Panc1 (cell line): ENCODE measurements around the gene REN. TPM values are rescaled to one million over a fixed set of nuclear protein-coding genes. Genes with fewer than 3 reads are reported as not detected.

Experiments
- ATAC-seq: fragments of 200-7000 bp; cut with Tn5 transposase; 2 replicates; pipeline ENCODE4 v1.9.1; 2020; ENCODE audit warnings: mild to moderate bottlenecking, moderate library complexity
- BruUV-seq: library from RNA; stranded (reverse); fragments of 400-500 nt; replicated peaks from 2 replicates; lab custom pipeline; 2021; lab: Mats Ljungman, UMichigan
- CTCF ChIA-PET: fragments of 300-600 bp; sonication (Branson Sonifier 250); formaldehyde crosslinking; loops from one replicate; lab custom pipeline; 2022; ENCODE audit warnings: antibody characterized with exemption; lab: Charles Lee
- POLR2A ChIA-PET: fragments of 300-600 bp; sonication (Branson Sonifier 250); formaldehyde crosslinking; loops from one replicate; lab custom pipeline; 2022; ENCODE audit warnings: antibody characterized with exemption; lab: Charles Lee
- DNase-seq: peaks from one replicate; pipeline ENCODE4 v3.0.0-alpha.2; 2010; ENCODE audit warnings: low read depth, low spot score
- H3K27ac ChIP-seq: 2 replicates; pipeline ENCODE4 v1.5.1; 2011; ENCODE audit warnings: mild to moderate bottlenecking, low read length, inconsistent platforms
- H3K27me3 ChIP-seq: fragments of 200-500 bp; sonication (Bioruptor generic); 2 replicates; pipeline ENCODE4 v1.6.0; 2014; ENCODE audit warnings: low read length, inconsistent platforms; ENCODE audit not compliant: control insufficient read depth, insufficient read depth
- H3K36me3 ChIP-seq: fragments of 200-500 bp; sonication (Bioruptor generic); 2 replicates; pipeline ENCODE4 v1.5.1; 2014; ENCODE audit warnings: inconsistent platforms, mild to moderate bottlenecking, low read length, moderate library complexity; ENCODE audit not compliant: control insufficient read depth, insufficient read depth
- H3K4me1 ChIP-seq: 2 replicates; pipeline ENCODE4 v1.5.1; 2011; ENCODE audit warnings: inconsistent platforms, mild to moderate bottlenecking, low read length, moderate library complexity; ENCODE audit not compliant: control insufficient read depth, insufficient read depth
- H3K4me3 ChIP-seq, 2 experiments: 2 replicates each; pipeline ENCODE4 v1.5.1; 2011 to 2012; ENCODE audit warnings: low read depth in 2 of 2, low read length in 2 of 2, mild to moderate bottlenecking in 2 of 2, inconsistent platforms in 1 of 2, moderate library complexity in 1 of 2
- H3K9me3 ChIP-seq: fragments of 200-500 bp; sonication (Bioruptor generic); 2 replicates; pipeline ENCODE4 v1.5.1; 2014; ENCODE audit warnings: low read depth, mild to moderate bottlenecking, inconsistent platforms, low read length, moderate library complexity; ENCODE audit not compliant: control insufficient read depth, insufficient read depth
- POLR2AphosphoS5 ChIP-seq: IDR thresholded peaks from 2 replicates; pipeline ENCODE4 v1.6.1; 2012; ENCODE audit warnings: mild to moderate bottlenecking, low read depth, low read length, moderate library complexity
- SIN3A ChIP-seq: IDR thresholded peaks from 2 replicates; pipeline ENCODE4 v1.6.1; 2012; ENCODE audit warnings: low read depth, mild to moderate bottlenecking, low read length, moderate library complexity, borderline replicate concordance; ENCODE audit not compliant: insufficient read depth
- TCF7L2 ChIP-seq: IDR thresholded peaks from 2 replicates; pipeline ENCODE4 v1.6.1; 2011; ENCODE audit warnings: mild to moderate bottlenecking, low read depth, low read length, inconsistent platforms
- in situ Hi-C: cut with HindIII; loops from 2 replicates; pipeline ENCODE4 v1.10.0; 2016; ENCODE audit warnings: low sequenced_read_pairs, low pct_unique_long_range_greater_than_20kb
- intact Hi-C: fragments of 100-400 bp; cut with micrococcal nuclease; formaldehyde crosslinking; loops from one replicate; pipeline ENCODE4 v1.10.0; 2022; ENCODE audit not compliant: unreplicated experiment
- total RNA-seq: library from RNA; stranded (reverse); gene quantifications from one replicate; pipeline ENCODE4 v1.2.1, GENCODE V29; 2021; ENCODE audit not compliant: unreplicated experiment
- TF ChIP-seq, protein P1 (sequence below), 2 experiments: IDR thresholded peaks; 2 replicates each; pipeline ENCODE4 v1.6.1; 2011 to 2012; ENCODE audit warnings: low read depth in 2 of 2, control low read depth in 1 of 2, low read length in 1 of 2, mild to moderate bottlenecking in 1 of 2, moderate library complexity in 1 of 2; ENCODE audit not compliant: insufficient read depth in 1 of 2
- TF ChIP-seq, protein P2 (sequence below): fragments of 450-650 bp; IDR thresholded peaks from 2 replicates; pipeline ENCODE4 v1.5.1; 2017; ENCODE audit warnings: mild to moderate bottlenecking

Gene REN
- total RNA-seq, 1 experiment from 2014 or later = not detected

DNA sequence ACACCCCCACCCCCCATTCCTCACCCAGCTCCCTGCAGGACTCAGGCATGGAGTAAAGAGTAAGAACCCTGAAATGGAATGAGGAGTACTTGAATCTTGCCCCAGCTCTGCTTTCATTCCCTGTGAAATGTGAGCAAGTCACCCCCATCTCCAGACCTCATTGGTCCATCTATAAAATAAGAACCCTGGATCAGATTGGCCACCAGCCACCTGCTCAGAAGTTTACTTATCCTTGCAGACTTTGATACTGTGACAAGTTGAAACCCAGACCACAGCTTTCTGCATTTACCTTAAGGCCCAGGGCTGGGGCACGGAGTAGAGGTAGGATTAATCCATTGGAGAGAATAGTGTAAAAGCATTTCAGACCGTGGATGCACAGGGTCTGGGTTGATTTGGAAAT is 27.9 kb upstream of the REN start:
- ChIA-PET POLR2A (no interaction called here), CTCF (interaction anchor here (0.7 kb wide), 1 partner anchor 492 kb away, joined by 3 read pairs; no protein-coding TSS in a partner anchor)
- Histone ChIP-seq H3K4me3 (no peak overlapping the region), H3K4me1 (no peaks in the 10 kb centered on the region), H3K27ac (no peak overlapping the region), H3K36me3 (no peaks in the 10 kb centered on the region), H3K27me3 (peaks cover 10% of the 10 kb centered on the region), H3K9me3 (no peaks in the 10 kb centered on the region)
- ATAC-seq (no peak), DNase-seq (no peak)
- intact Hi-C loops (no loop called here), in situ Hi-C loops (no loop called here)
- BruUV-seq = no TSS peak
- TF ChIP-seq, protein P1, sequence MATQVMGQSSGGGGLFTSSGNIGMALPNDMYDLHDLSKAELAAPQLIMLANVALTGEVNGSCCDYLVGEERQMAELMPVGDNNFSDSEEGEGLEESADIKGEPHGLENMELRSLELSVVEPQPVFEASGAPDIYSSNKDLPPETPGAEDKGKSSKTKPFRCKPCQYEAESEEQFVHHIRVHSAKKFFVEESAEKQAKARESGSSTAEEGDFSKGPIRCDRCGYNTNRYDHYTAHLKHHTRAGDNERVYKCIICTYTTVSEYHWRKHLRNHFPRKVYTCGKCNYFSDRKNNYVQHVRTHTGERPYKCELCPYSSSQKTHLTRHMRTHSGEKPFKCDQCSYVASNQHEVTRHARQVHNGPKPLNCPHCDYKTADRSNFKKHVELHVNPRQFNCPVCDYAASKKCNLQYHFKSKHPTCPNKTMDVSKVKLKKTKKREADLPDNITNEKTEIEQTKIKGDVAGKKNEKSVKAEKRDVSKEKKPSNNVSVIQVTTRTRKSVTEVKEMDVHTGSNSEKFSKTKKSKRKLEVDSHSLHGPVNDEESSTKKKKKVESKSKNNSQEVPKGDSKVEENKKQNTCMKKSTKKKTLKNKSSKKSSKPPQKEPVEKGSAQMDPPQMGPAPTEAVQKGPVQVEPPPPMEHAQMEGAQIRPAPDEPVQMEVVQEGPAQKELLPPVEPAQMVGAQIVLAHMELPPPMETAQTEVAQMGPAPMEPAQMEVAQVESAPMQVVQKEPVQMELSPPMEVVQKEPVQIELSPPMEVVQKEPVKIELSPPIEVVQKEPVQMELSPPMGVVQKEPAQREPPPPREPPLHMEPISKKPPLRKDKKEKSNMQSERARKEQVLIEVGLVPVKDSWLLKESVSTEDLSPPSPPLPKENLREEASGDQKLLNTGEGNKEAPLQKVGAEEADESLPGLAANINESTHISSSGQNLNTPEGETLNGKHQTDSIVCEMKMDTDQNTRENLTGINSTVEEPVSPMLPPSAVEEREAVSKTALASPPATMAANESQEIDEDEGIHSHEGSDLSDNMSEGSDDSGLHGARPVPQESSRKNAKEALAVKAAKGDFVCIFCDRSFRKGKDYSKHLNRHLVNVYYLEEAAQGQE (IDR thresholded peaks at IDR 0.05; ENCODE audit: insufficient read depth in 1 of 2, low read depth in 2 of 2, low read length in 1 of 2) = no peak

DNA sequence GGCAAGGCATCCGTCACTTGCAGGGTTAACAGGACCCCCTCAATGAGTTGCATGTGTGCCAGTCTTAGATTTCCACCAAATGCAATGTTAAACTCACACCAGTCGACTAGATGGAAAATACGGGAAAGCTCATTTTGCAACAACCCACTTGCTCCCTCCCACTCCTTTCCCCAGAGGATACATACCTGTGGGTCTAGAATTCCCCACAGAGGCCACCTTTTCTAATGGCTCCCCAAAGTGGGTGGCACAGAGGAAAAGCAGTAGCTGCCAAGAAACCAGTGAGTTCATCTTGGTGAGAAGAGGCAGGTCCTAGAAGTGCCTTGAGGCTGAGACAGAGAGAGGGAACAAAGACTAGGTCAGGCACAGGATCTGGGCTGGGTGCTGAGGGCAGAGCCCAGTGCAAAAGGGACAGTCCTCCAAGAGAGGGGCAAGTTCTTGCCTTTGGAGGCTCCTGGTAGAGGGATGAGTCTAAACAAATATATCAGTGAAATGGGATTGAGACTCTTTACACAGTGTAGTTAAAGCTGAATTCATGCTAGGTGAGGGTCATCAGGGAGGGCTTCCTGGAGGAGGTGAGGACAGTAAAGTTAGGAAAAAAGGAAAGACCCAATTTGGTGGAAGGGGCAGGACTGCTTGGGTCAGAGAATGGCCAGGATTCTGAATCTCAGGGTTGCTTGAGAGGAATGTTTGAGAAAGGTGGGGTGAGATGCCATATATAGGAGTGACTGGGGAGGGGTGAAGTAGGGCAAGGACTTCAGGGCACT is 26.6 kb upstream of the REN start:
- CTCF ChIA-PET = no interaction called here
- H3K27ac ChIP-seq = no peak overlapping the region
- intact Hi-C loops (no loop called here), in situ Hi-C loops (no loop called here)
- no peak for TF ChIP-seq SIN3A
- no peak for TF ChIP-seq TCF7L2
- TF ChIP-seq POLR2AphosphoS5 = no peak
- TF ChIP-seq, protein P2, sequence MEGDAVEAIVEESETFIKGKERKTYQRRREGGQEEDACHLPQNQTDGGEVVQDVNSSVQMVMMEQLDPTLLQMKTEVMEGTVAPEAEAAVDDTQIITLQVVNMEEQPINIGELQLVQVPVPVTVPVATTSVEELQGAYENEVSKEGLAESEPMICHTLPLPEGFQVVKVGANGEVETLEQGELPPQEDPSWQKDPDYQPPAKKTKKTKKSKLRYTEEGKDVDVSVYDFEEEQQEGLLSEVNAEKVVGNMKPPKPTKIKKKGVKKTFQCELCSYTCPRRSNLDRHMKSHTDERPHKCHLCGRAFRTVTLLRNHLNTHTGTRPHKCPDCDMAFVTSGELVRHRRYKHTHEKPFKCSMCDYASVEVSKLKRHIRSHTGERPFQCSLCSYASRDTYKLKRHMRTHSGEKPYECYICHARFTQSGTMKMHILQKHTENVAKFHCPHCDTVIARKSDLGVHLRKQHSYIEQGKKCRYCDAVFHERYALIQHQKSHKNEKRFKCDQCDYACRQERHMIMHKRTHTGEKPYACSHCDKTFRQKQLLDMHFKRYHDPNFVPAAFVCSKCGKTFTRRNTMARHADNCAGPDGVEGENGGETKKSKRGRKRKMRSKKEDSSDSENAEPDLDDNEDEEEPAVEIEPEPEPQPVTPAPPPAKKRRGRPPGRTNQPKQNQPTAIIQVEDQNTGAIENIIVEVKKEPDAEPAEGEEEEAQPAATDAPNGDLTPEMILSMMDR = no peak
- TF ChIP-seq, protein P1 (IDR thresholded peaks at IDR 0.05; ENCODE audit: insufficient read depth in 1 of 2, low read depth in 2 of 2, low read length in 1 of 2) = no peak
- H3K27me3 ChIP-seq = peaks cover 13% of the 10 kb centered on the region
- no peak for ATAC-seq
- DNase-seq = no peak
- no peaks in the 10 kb centered on the region for H3K36me3 ChIP-seq
- H3K4me3 ChIP-seq = no peak overlapping the region
- no TSS peak for BruUV-seq
- no peaks in the 10 kb centered on the region for H3K4me1 ChIP-seq
- POLR2A ChIA-PET = no interaction called here
- H3K9me3 ChIP-seq = no peaks in the 10 kb centered on the region
